RWPE2 (cell line): Measurements from ENCODE around the gene RARA.

ENCODE experiments used
- ATAC-seq: fragments of 200-7000 bp; cut with Tn5 transposase; 3 replicates; pipeline ENCODE4 v1.9.1; 2021; ENCODE audit warnings: low read depth
- DNase-seq: peaks from one replicate; pipeline ENCODE4 v3.0.0-alpha.2; 2020; ENCODE audit warnings: low spot score
- H3K27ac ChIP-seq: fragments of 450-650 bp; 2 replicates; pipeline ENCODE4 v1.5.1; 2017; ENCODE audit warnings: mild to moderate bottlenecking; ENCODE audit not compliant: poor library complexity, severe bottlenecking
- H3K27me3 ChIP-seq: fragments of 250-450 bp; sonication (Bioruptor Pico); 2 replicates; pipeline ENCODE4 v1.5.1; 2021; ENCODE audit warnings: mild to moderate bottlenecking, moderate library complexity; ENCODE audit not compliant: insufficient read depth, poor library complexity, severe bottlenecking
- H3K36me3 ChIP-seq: fragments of 250-450 bp; sonication (Bioruptor Pico); 2 replicates; pipeline ENCODE4 v1.5.1; 2020; ENCODE audit warnings: low read depth, mild to moderate bottlenecking, moderate library complexity
- H3K4me1 ChIP-seq: fragments of 250-450 bp; sonication (Bioruptor Pico); 2 replicates; pipeline ENCODE4 v1.5.1; 2021; ENCODE audit warnings: mild to moderate bottlenecking, moderate library complexity; ENCODE audit not compliant: insufficient read depth, poor library complexity, severe bottlenecking
- H3K4me3 ChIP-seq: fragments of 250-450 bp; sonication (Bioruptor Pico); 2 replicates; pipeline ENCODE4 v1.5.1; 2021; ENCODE audit warnings: mild to moderate bottlenecking, moderate library complexity; ENCODE audit not compliant: severe bottlenecking
- H3K9me3 ChIP-seq: fragments of 250-450 bp; sonication (Bioruptor Pico); 2 replicates; pipeline ENCODE4 v1.5.1; 2021; ENCODE audit warnings: mild to moderate bottlenecking, moderate library complexity; ENCODE audit not compliant: severe bottlenecking
- CTCF ChIP-seq: fragments of 450-650 bp; IDR thresholded peaks from one replicate; pipeline ENCODE4 v1.5.1; 2017; ENCODE audit warnings: mild to moderate bottlenecking, moderate library complexity; ENCODE audit not compliant: poor library complexity, severe bottlenecking

RARA gene

GRCh38 chr17:40330850-40331470 lies 22.0 kb downstream of the RARA start:
- Histone ChIP-seq H3K27me3 (no peaks in the 10 kb centered on the region), H3K9me3 (no peaks in the 10 kb centered on the region), H3K27ac (peak overlapping the region; percentile 1), H3K36me3 (peaks cover 34% of the 10 kb centered on the region), H3K4me3 (no peak overlapping the region), H3K4me1 (peaks cover 34% of the 10 kb centered on the region)
- ATAC-seq: no peak
- no peak for DNase-seq
- TF ChIP-seq CTCF: no peak

DNA sequence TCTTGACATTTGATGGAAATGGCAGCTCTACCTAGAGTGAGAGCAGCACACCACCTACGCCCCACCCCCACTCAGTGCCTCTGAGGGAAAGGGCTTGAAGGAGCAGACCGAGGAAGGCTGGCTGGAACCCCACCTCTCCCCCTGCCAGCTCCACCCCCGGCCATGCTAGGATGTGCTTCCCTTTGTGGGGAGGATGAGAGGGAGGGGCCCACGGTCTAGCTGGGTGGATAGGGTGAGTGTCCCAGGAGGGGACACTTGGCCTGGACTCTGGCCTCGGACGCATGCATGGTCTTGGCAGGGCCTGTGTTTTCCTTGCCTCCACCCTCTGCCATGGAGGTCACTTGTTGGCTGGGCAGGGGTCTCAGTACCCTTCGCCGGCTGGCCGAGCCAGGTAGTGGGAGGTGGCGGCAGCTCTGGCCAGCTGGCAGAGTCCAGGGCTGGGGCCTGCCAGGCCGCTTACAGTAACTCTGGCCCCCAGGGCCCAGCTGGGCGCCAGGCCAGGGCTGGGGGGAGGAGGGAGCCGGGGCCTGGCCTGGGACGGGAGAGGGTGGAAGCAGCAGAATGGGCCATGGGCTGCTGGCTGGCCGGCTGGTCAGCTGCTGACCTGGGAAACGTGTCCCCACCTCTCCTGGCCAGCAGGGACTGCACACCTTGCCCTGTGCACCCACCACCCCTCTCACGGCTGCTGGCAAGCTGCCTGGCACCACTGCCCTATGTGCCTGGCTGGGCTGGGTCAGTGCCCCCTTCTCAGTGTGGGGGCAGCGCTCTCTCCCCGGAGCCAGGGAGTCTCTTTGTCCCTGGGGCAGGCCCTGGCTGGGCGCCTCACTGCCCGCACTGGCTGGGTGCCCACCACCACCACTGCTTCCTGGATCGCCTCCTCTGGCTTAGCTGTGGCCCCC lies 23.0 kb downstream of the RARA start:
- Histone ChIP-seq H3K27me3 (no peaks in the 10 kb centered on the region), H3K4me3 (no peak overlapping the region), H3K9me3 (no peaks in the 10 kb centered on the region), H3K36me3 (peaks cover 34% of the 10 kb centered on the region), H3K27ac (no peak overlapping the region), H3K4me1 (peaks cover 31% of the 10 kb centered on the region)
- DNase-seq (no peak), ATAC-seq (no peak)
- no peak for TF ChIP-seq CTCF

- DNase-seq (no peak), ATAC-seq (no peak; the same call in 2 of the 3 replicates)
- H3K27me3 ChIP-seq: no peaks in the 10 kb centered on the region
- peak overlapping the region; percentile 21 for H3K27ac ChIP-seq
- no peak for TF ChIP-seq CTCF
- no peak overlapping the region for H3K4me3 ChIP-seq
- H3K36me3 ChIP-seq: peaks cover 28% of the 10 kb centered on the region
- H3K9me3 ChIP-seq: no peaks in the 10 kb centered on the region
- peaks cover 27% of the 10 kb centered on the region for H3K4me1 ChIP-seq
Observed at GRCh38 chr17:40333781-40334448, 24.9 kb downstream of the RARA start.

DNA sequence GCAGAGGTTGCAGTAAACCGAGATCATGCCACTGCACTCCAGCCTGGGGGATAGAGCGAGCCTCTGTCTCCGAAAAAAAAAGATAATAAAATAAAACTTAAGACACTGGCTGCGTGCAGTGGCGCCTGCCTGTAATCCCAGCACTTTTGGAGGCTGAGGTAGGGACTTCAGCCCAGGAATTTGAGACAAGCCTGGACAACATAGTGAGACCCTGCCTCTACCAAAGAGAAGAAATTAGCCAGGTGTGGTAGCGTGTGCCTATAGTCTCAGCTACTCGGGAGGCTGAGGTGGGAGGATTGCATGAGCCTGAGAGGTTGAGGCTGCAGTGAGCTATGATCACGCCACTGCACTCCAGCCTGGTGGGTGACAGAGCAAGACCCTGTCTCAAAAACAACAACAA lies 26.6 kb downstream of the RARA start:
- ATAC-seq: no peak
- peaks cover 18% of the 10 kb centered on the region for H3K4me1 ChIP-seq
- H3K27me3 ChIP-seq: no peaks in the 10 kb centered on the region
- H3K36me3 ChIP-seq: peaks cover 33% of the 10 kb centered on the region
- no peaks in the 10 kb centered on the region for H3K9me3 ChIP-seq
- peak overlapping the region; percentile 21 for H3K27ac ChIP-seq
- H3K4me3 ChIP-seq: no peak overlapping the region
- no peak for TF ChIP-seq CTCF
- DNase-seq: no peak
